Endothelial cell (in vitro differentiated cells): ENCODE data around the gene ASCL3. TPM values are rescaled to one million over a fixed set of nuclear protein-coding genes. Genes with fewer than 3 reads are reported as not detected.
"Not testable (repeated sequence)": the region's sequence is repeated elsewhere in the genome, so short reads cannot be mapped to it uniquely, and the experiment has no call there.

Experiments
- DNase-seq: peaks from one replicate; pipeline ENCODE4 v3.0.0; 2021; ENCODE audit warnings: low spot score
- H3K27ac Mint-ChIP-seq: one replicate; pipeline ENCODE4 v1.8.0; 2021; ENCODE audit warnings: mixed read lengths, inconsistent platforms; ENCODE audit not compliant: unreplicated experiment
- H3K27me3 Mint-ChIP-seq: one replicate; pipeline ENCODE4 v1.8.0; 2021; ENCODE audit warnings: mild to moderate bottlenecking, moderate library complexity, mixed read lengths, inconsistent platforms; ENCODE audit not compliant: unreplicated experiment
- H3K36me3 Mint-ChIP-seq: one replicate; pipeline ENCODE4 v1.8.0; 2021; ENCODE audit warnings: mild to moderate bottlenecking, low read depth, mixed read lengths, inconsistent platforms; ENCODE audit not compliant: unreplicated experiment
- H3K4me1 Mint-ChIP-seq: one replicate; pipeline ENCODE4 v1.8.0; 2021; ENCODE audit warnings: mild to moderate bottlenecking, mixed read lengths, inconsistent platforms; ENCODE audit not compliant: unreplicated experiment
- H3K4me3 Mint-ChIP-seq: one replicate; pipeline ENCODE4 v1.8.0; 2021; ENCODE audit warnings: mild to moderate bottlenecking, mixed read lengths, inconsistent platforms; ENCODE audit not compliant: unreplicated experiment
- H3K9me3 Mint-ChIP-seq: one replicate; pipeline ENCODE4 v1.8.0; 2021; ENCODE audit warnings: mixed read lengths, inconsistent platforms; ENCODE audit not compliant: unreplicated experiment
- CTCF ChIP-seq: fragments of 200-600 bp; sonication (generic); IDR thresholded peaks from one replicate; pipeline ENCODE4 v1.5.0; 2021; ENCODE audit warnings: antibody characterized with exemption; ENCODE audit not compliant: unreplicated experiment
- long read RNA-seq: library from polyadenylated mRNA; unstranded; transcript quantifications from one replicate; pipeline ENCODE4 v2.0.0, GENCODE V29; 2020; ENCODE audit not compliant: unreplicated experiment
- total RNA-seq: library from RNA; stranded (reverse); fragmentation: NEBNext Ultra II Directional; extraction: Animal tissue kit (Norgen Biotek cat#: 25700); gene quantifications from one replicate; pipeline ENCODE4 v1.2.1, GENCODE V29; 2021; ENCODE audit not compliant: unreplicated experiment

Gene ASCL3
- total RNA-seq = not detected
- long read RNA-seq = 0 reads

- H3K4me1 Mint-ChIP-seq = peaks cover 8% of the 10 kb centered on the region
- H3K27ac Mint-ChIP-seq = no peak within 1 kb of the TSS
- TF ChIP-seq CTCF = no peak
- H3K4me3 Mint-ChIP-seq = no peak within 1 kb of the TSS
- DNase-seq = no peak
- H3K27me3 Mint-ChIP-seq = no peaks in the 10 kb centered on the region
- H3K9me3 Mint-ChIP-seq = no peaks in the 10 kb centered on the region
- H3K36me3 Mint-ChIP-seq = no peaks in the 10 kb centered on the region
These were observed at the start of gene ASCL3 for GRCh38 chr11:8942518-8943066. ASCL3 (minus strand) TSS chr11:8943016; CDS start chr11:8938161, 4,855 bp downstream.

- Mint-ChIP-seq H3K36me3 (no peaks in the 10 kb centered on the region), H3K27me3 (peaks cover 1% of the 10 kb centered on the region), H3K9me3 (no peaks in the 10 kb centered on the region), H3K4me1 (no peaks in the 10 kb centered on the region), H3K4me3 (no peak overlapping the region), H3K27ac (no peak overlapping the region)
- no peak for DNase-seq
- no peak for TF ChIP-seq CTCF
These were observed 46.6 kb upstream of the ASCL3 start for GRCh38 chr11:8989453-8989852.

- Mint-ChIP-seq H3K27ac (no peak overlapping the region), H3K9me3 (no peaks in the 10 kb centered on the region), H3K36me3 (no peaks in the 10 kb centered on the region), H3K27me3 (peaks cover 3% of the 10 kb centered on the region), H3K4me3 (no peak overlapping the region), H3K4me1 (no peaks in the 10 kb centered on the region)
- TF ChIP-seq CTCF = no peak
- no peak for DNase-seq
These were observed 45.8 kb upstream of the ASCL3 start for GRCh38 chr11:8988329-8989234.

GRCh38 chr11:8987446-8987845 lies 44.6 kb upstream of the ASCL3 start:
- Mint-ChIP-seq H3K9me3 (no peaks in the 10 kb centered on the region), H3K4me3 (no peak overlapping the region), H3K27ac (no peak overlapping the region), H3K27me3 (peaks cover 3% of the 10 kb centered on the region), H3K4me1 (no peaks in the 10 kb centered on the region), H3K36me3 (no peaks in the 10 kb centered on the region)
- no peak for TF ChIP-seq CTCF
- no peak for DNase-seq

- not testable (repeated sequence) for H3K27ac Mint-ChIP-seq, H3K36me3 Mint-ChIP-seq, H3K4me1 Mint-ChIP-seq, DNase-seq, H3K9me3 Mint-ChIP-seq, H3K27me3 Mint-ChIP-seq, H3K4me3 Mint-ChIP-seq
These were observed 44.0 kb upstream of the ASCL3 start for GRCh38 chr11:8986772-8987171.
